H1 (cell line): ENCODE measurements around the gene BMP4. TPM values are rescaled to one million over a fixed set of nuclear protein-coding genes. Genes with fewer than 3 reads are reported as not detected.

Experiments used
- CTCF ChIA-PET: fragments of 300-600 bp; sonication (Branson Sonifier 250); formaldehyde crosslinking; loops from one replicate; lab custom pipeline; 2021; ENCODE audit not compliant: partially characterized antibody; lab: Charles Lee
- POLR2A ChIA-PET: fragments of 300-600 bp; sonication (Branson Sonifier 250); formaldehyde crosslinking; loops from one replicate; lab custom pipeline; 2021; ENCODE audit warnings: inconsistent platforms; ENCODE audit not compliant: partially characterized antibody; lab: Charles Lee
- DNase-seq, 2 experiments: peaks; one replicate each; pipeline versions ENCODE4 v3.0.0 to v3.0.0-alpha.2; 2010 to 2022; ENCODE audit warnings: low spot score in 2 of 2, low read depth in 1 of 2, mixed read lengths in 1 of 2
- FAIRE-seq: peaks from 2 replicates; lab custom pipeline; 2011; peaks lifted over from hg19 to GRCh38; lab: Jason Lieb, UNC
- H2AFZ ChIP-seq: 2 replicates; pipeline ENCODE4 v1.8.1; 2012; ENCODE audit warnings: low read length, inconsistent platforms
- H2AK5ac ChIP-seq: 2 replicates; pipeline ENCODE4 v1.6.1; 2013; ENCODE audit warnings: low read depth, low read length
- H2BK120ac ChIP-seq: replicated peaks from 2 replicates; pipeline ENCODE3; 2013; ENCODE audit warnings: low read depth, low read length, inconsistent platforms
- H2BK12ac ChIP-seq: 2 replicates; pipeline ENCODE4 v1.6.1; 2013; ENCODE audit warnings: low read depth, low read length
- H2BK15ac ChIP-seq: 2 replicates; pipeline ENCODE4 v1.6.1; 2013; ENCODE audit warnings: low read length
- H2BK20ac ChIP-seq: 2 replicates; pipeline ENCODE4 v1.6.1; 2013; ENCODE audit warnings: low read length
- H2BK5ac ChIP-seq: 2 replicates; pipeline ENCODE4 v1.6.1; 2013; ENCODE audit warnings: low read depth, low read length
- H3K14ac ChIP-seq: 2 replicates; pipeline ENCODE4 v1.6.1; 2013; ENCODE audit warnings: inconsistent platforms; ENCODE audit not compliant: insufficient read length
- H3K18ac ChIP-seq: 2 replicates; pipeline ENCODE4 v1.6.1; 2013; ENCODE audit warnings: low read length; ENCODE audit errors: extremely low read depth
- H3K23ac ChIP-seq: 2 replicates; pipeline ENCODE4 v1.6.1; 2013; ENCODE audit warnings: inconsistent platforms; ENCODE audit not compliant: insufficient read length
- H3K23me2 ChIP-seq: 2 replicates; pipeline ENCODE4 v1.6.1; 2013; ENCODE audit warnings: low read depth, low read length
- H3K27ac ChIP-seq: 2 replicates; pipeline ENCODE4 v1.6.1; 2011; ENCODE audit warnings: low read depth, low read length, inconsistent platforms
- H3K27me3 ChIP-seq, 4 experiments: replicated peaks in 1 of 4; 1 replicate in 1 of 4; 2 replicates in 3 of 4; pipeline versions ENCODE4 v1.6.1 to v1.8.1; 2011 to 2013; ENCODE audit warnings: low read length in 3 of 4, mild to moderate bottlenecking in 3 of 4, inconsistent platforms in 2 of 4, mixed read lengths in 2 of 4, moderate library complexity in 1 of 4; ENCODE audit not compliant: control insufficient read depth in 3 of 4, insufficient read depth in 3 of 4; ENCODE audit errors: extremely low read depth in 1 of 4
- H3K36me3 ChIP-seq, 4 experiments: 2 replicates each; pipeline versions ENCODE4 v1.6.1 to v1.8.1; 2011 to 2013; ENCODE audit warnings: mild to moderate bottlenecking in 4 of 4, low read length in 3 of 4, moderate library complexity in 2 of 4, control low read depth in 1 of 4, inconsistent platforms in 1 of 4; ENCODE audit not compliant: insufficient read depth in 4 of 4, control insufficient read depth in 2 of 4
- H3K4ac ChIP-seq: replicated peaks from 2 replicates; pipeline ENCODE3; 2013; ENCODE audit warnings: low read length, low read depth, mixed read lengths, inconsistent platforms; ENCODE audit not compliant: insufficient read length
- H3K4me1 ChIP-seq, 4 experiments: replicated peaks in 1 of 4; 1 replicate in 1 of 4; 2 replicates in 3 of 4; pipeline versions ENCODE4 v1.6.1 to v1.8.1; 2011 to 2013; ENCODE audit warnings: low read length in 3 of 4, inconsistent platforms in 2 of 4, mixed read lengths in 1 of 4; ENCODE audit not compliant: insufficient read depth in 4 of 4, control insufficient read depth in 3 of 4
- H3K4me2 ChIP-seq, 2 experiments: 2 replicates each; pipeline versions ENCODE4 v1.6.1 to v1.8.1; 2011 to 2013; ENCODE audit warnings: low read depth in 2 of 2, low read length in 2 of 2, control low read depth in 1 of 2, inconsistent platforms in 1 of 2, mild to moderate bottlenecking in 1 of 2; ENCODE audit not compliant: insufficient read depth in 1 of 2
- H3K4me3 ChIP-seq, 4 experiments: fragments of 200-600, 300-600 bp in 1 of 4; sonication (generic), shearing (Covaris generic), sonication (Bioruptor Twin) in 1 of 4; 2 replicates each; pipeline versions ENCODE4 v1.5.1 to v1.8.1; 2011 to 2016; ENCODE audit warnings: low read length in 4 of 4, low read depth in 3 of 4, control low read depth in 2 of 4, inconsistent platforms in 2 of 4, mild to moderate bottlenecking in 2 of 4, mixed read lengths in 1 of 4, moderate library complexity in 1 of 4; ENCODE audit not compliant: insufficient read depth in 2 of 4; ENCODE audit errors: extremely low read depth in 1 of 4
- H3K56ac ChIP-seq: replicated peaks from 2 replicates; pipeline ENCODE3; 2013; ENCODE audit warnings: low read depth, mild to moderate bottlenecking, mixed read lengths, low read length, inconsistent platforms; ENCODE audit not compliant: insufficient read length
- H3K79me1 ChIP-seq: 2 replicates; pipeline ENCODE4 v1.6.1; 2013; ENCODE audit warnings: low read depth, low read length, control low read depth
- H3K79me2 ChIP-seq, 2 experiments: 2 replicates each; pipeline versions ENCODE4 v1.6.1 to v1.8.1; 2012 to 2013; ENCODE audit warnings: low read length in 2 of 2, mild to moderate bottlenecking in 2 of 2, inconsistent platforms in 1 of 2; ENCODE audit not compliant: insufficient read depth in 2 of 2, control insufficient read depth in 1 of 2
- H3K9ac ChIP-seq, 4 experiments: replicated peaks in 1 of 4; 1 replicate in 1 of 4; 2 replicates in 3 of 4; pipeline versions ENCODE4 v1.6.1 to v1.8.1; 2011 to 2013; ENCODE audit warnings: low read depth in 3 of 4, low read length in 3 of 4, control low read depth in 2 of 4, mild to moderate bottlenecking in 2 of 4, moderate library complexity in 2 of 4, inconsistent platforms in 1 of 4; ENCODE audit errors: extremely low read depth in 1 of 4
- H3K9me3 ChIP-seq, 2 experiments: 2 replicates each; pipeline versions ENCODE4 v1.6.1 to v1.8.1; 2012 to 2013; ENCODE audit warnings: mild to moderate bottlenecking in 2 of 2, moderate library complexity in 2 of 2, control low read depth in 1 of 2, inconsistent platforms in 1 of 2, low read depth in 1 of 2, low read length in 1 of 2, mixed read lengths in 1 of 2; ENCODE audit not compliant: insufficient read depth in 2 of 2
- H4K20me1 ChIP-seq, 2 experiments: replicated peaks in 1 of 2; 2 replicates each; pipeline versions ENCODE3 to v1.8.1; 2011 to 2013; ENCODE audit warnings: inconsistent platforms in 2 of 2, low read length in 2 of 2, mild to moderate bottlenecking in 1 of 2; ENCODE audit not compliant: insufficient read depth in 2 of 2, control insufficient read depth in 1 of 2
- H4K5ac ChIP-seq: 2 replicates; pipeline ENCODE4 v1.6.1; 2013; ENCODE audit warnings: low read length, low read depth, mixed read lengths, inconsistent platforms; ENCODE audit not compliant: insufficient read length
- H4K8ac ChIP-seq: 2 replicates; pipeline ENCODE4 v1.8.0; 2013; ENCODE audit warnings: mild to moderate bottlenecking, moderate library complexity, low read length, inconsistent platforms; ENCODE audit not compliant: insufficient read depth; ENCODE audit errors: extremely low read depth
- H4K91ac ChIP-seq: replicated peaks from 2 replicates; pipeline ENCODE3; 2013; ENCODE audit warnings: low read length, mixed read lengths, inconsistent platforms; ENCODE audit not compliant: insufficient read length
- CEBPB ChIP-seq: IDR thresholded peaks from 2 replicates; pipeline ENCODE4 v1.6.1; 2012; ENCODE audit warnings: low read depth, low read length
- CHD1 ChIP-seq: IDR thresholded peaks from 2 replicates; pipeline ENCODE4 v1.6.1; 2012; ENCODE audit warnings: low read depth, low read length, improper control_type of control experiment
- CHD2 ChIP-seq: IDR thresholded peaks from 2 replicates; pipeline ENCODE4 v1.6.1; 2012; ENCODE audit warnings: low read length, improper control_type of control experiment
- CREB1 ChIP-seq: IDR thresholded peaks from 2 replicates; pipeline ENCODE4 v1.6.1; 2012; ENCODE audit warnings: inconsistent platforms
- E2F6 ChIP-seq: IDR thresholded peaks from 2 replicates; pipeline ENCODE4 v1.6.1; 2012; ENCODE audit warnings: inconsistent platforms
- EZH2 ChIP-seq: fragments of 200-600 bp; sonication (generic); IDR thresholded peaks from 2 replicates; pipeline ENCODE4 v1.7.1; 2012; ENCODE audit warnings: low read depth, mild to moderate bottlenecking, moderate library complexity, low read length, inconsistent platforms; ENCODE audit not compliant: severe bottlenecking
- HDAC6 ChIP-seq: IDR thresholded peaks from one replicate; pipeline ENCODE4 v1.7.1; 2012; ENCODE audit warnings: low read depth, mild to moderate bottlenecking, inconsistent platforms, low read length, moderate library complexity
- NRF1 ChIP-seq: IDR thresholded peaks from 2 replicates; pipeline ENCODE4 v1.6.1; 2011; ENCODE audit warnings: mild to moderate bottlenecking, low read depth, low read length, improper control_type of control experiment
- SAP30 ChIP-seq: fragments of 300-600 bp; sonication (generic); IDR thresholded peaks from 2 replicates; pipeline ENCODE4 v1.7.1; 2012; ENCODE audit warnings: low read length, moderate library complexity, mild to moderate bottlenecking, inconsistent platforms; ENCODE audit not compliant: insufficient read depth, insufficient replicate concordance
- SP1 ChIP-seq: IDR thresholded peaks from 2 replicates; pipeline ENCODE4 v1.6.1; 2011; ENCODE audit warnings: low read depth, low read length
- SP2 ChIP-seq: IDR thresholded peaks from 2 replicates; pipeline ENCODE4 v1.6.1; 2012; ENCODE audit warnings: mild to moderate bottlenecking, low read length, inconsistent platforms
- SP4 ChIP-seq: IDR thresholded peaks from 2 replicates; pipeline ENCODE4 v1.6.1; 2012; ENCODE audit warnings: low read length, inconsistent platforms
- USF2 ChIP-seq: IDR thresholded peaks from 2 replicates; pipeline ENCODE4 v1.6.1; 2011; ENCODE audit warnings: low read length, improper control_type of control experiment
- WGBS, 2 experiments: shearing (Covaris generic) in 1 of 2; methylation state at CpG; one replicate each; pipeline versions ENCODE4 v1.1.6 to v1.1.7; 2013 to 2015; ENCODE audit warnings: low lambda C conversion rate in 2 of 2, mixed read lengths in 2 of 2, inconsistent platforms in 1 of 2, low coverage in 1 of 2, missing lambda C conversion rate in 1 of 2; ENCODE audit not compliant: insufficient replicate concordance in 2 of 2, insufficient coverage in 1 of 2, insufficient read length in 1 of 2; ENCODE audit errors: extremely low coverage in 1 of 2, missing lambda C conversion rate in 1 of 2; 5-methylcytosine and 5-hydroxymethylcytosine counted together
- polyA plus RNA-seq, 7 experiments: library from polyadenylated mRNA; depleted of rRNA in 3 of 7; stranded (reverse) in 5 of 7; unstranded in 2 of 7; fragments of >200 nt in 5 of 7; fragments of 200-250 nt in 2 of 7; gene quantifications; 1 replicate in 5 of 7; 2 replicates in 1 of 7; 4 replicates in 1 of 7; pipeline versions ENCODE4 v1.2.1 to v1.2.3, GENCODE V29; 2011 to 2013; ENCODE audit warnings: missing spikeins in 2 of 7, mixed read lengths in 2 of 7
- total RNA-seq: library from RNA; stranded (reverse); fragmentation: NEBNext Ultra II Directional; extraction: Animal tissue kit (Norgen Biotek cat#: 25700); gene quantifications from 2 replicates; pipeline ENCODE4 v1.2.1, GENCODE V29; 2021

The BMP4 gene
- total and polyA plus RNA-seq, 2 of the 8 experiments (the other 6 are each of a cell fraction or from before 2014, with no cell fraction given), result 2.3 to 5.4 TPM

GRCh38 chr14:53962953-53963319, 6.3 kb upstream of the BMP4 start:
- Histone ChIP-seq H3K27me3 (peaks cover 14 to 40% (median 36%) of the 10 kb centered on the region in 4 experiments), H4K8ac (no peak overlapping the region), H3K4ac (no peak overlapping the region), H2BK15ac (peak overlapping the region; percentile 63; the same call in 1 of the 2 replicates), H2BK120ac (no peak overlapping the region), H2BK5ac (peak overlapping the region; percentile 18; the same call in 1 of the 2 replicates), H4K20me1 (no peaks in the 10 kb centered on the region), H3K23me2 (peaks cover 7% of the 10 kb centered on the region; the same call in 1 of the 2 replicates), H3K79me1 (no peaks in the 10 kb centered on the region), H3K14ac (no peak overlapping the region), H4K91ac (no peak overlapping the region), H3K23ac (no peak overlapping the region), H3K9ac (no peak overlapping the region), H3K56ac (no peak overlapping the region), H3K79me2 (no peaks in the 10 kb centered on the region), H2BK12ac (peak overlapping the region; percentile 77; the same call in 1 of the 2 replicates), H2BK20ac (peak overlapping the region; percentile 23), H2AFZ (peak overlapping the region; percentile 48), H2AK5ac (no peak overlapping the region), H3K4me3 (peak overlapping the region; percentile 26 to 58 (median 48); a peak in 7 of 8 replicates), H3K9me3 (no peaks in the 10 kb centered on the region), H3K18ac (peak overlapping the region; percentile 51), H3K4me1 (peaks cover 2 to 21% (median 12%) of the 10 kb centered on the region in 4 experiments), H4K5ac (no peak overlapping the region), H3K36me3 (no peaks in the 10 kb centered on the region), H3K27ac (no peak overlapping the region), H3K4me2 (peak overlapping the region; percentile 89 to 94)
- FAIRE-seq (no peak), DNase-seq (no peak)
- ChIA-PET CTCF (interaction anchor here (0.6 to 2.8 kb wide), 12 partner anchors 9 to 324 kb away, joined by 3 to 14 read pairs (median 3); no protein-coding TSS in a partner anchor), POLR2A (interaction anchor here (1.0 to 2.9 kb wide), 2 partner anchors 10 to 18 kb away, joined by 5 to 14 read pairs; no protein-coding TSS in a partner anchor)
- 42% methylated on average over 6 of the region's 6 CpGs; no CpG with 5 or more reads in 1 of the 2 experiments for WGBS, 2 experiments
- TF ChIP-seq EZH2 (no peak), USF2 (no peak), CHD2 (no peak), SP1 (no peak), SP4 (no peak), CHD1 (no peak), SP2 (no peak), E2F6 (no peak), SAP30 (no peak), CEBPB (no peak), HDAC6 (no peak), NRF1 (no peak), CREB1 (no peak)
